Stimulated activated CD8-positive, alpha-beta memory T cell treated with anti-CD3 and anti-CD28 coated beads, Interleukin-15, amount 100 ng/mL, for 1 hour (primary cell): ENCODE results near the gene CSMD2.
"Not testable (repeated sequence)": the region's sequence is repeated elsewhere in the genome, so short reads cannot be mapped to it uniquely, and the experiment has no call there.

Experiments used
- DNase-seq: peaks from one replicate; pipeline ENCODE4 v3.0.0-alpha.2; 2020; ENCODE audit warnings: low read depth

Gene CSMD2

GRCh38 chr1:34164771-34165391 is at the start of gene CSMD2:
Gene CSMD2 (minus strand): TSS chr1:34165230. CDS start chr1:34165097, 133 bp downstream.
- no peak for DNase-seq

GRCh38 chr1:34213956-34214355 is 48.9 kb upstream of the CSMD2 start:
- no peak for DNase-seq

- no peak for DNase-seq
Observed at GRCh38 chr1:34212673-34213072, 47.6 kb upstream of the CSMD2 start.

- DNase-seq = no peak
Observed at GRCh38 chr1:34199927-34200326, 34.9 kb upstream of the CSMD2 start.

- DNase-seq = no peak
Observed at GRCh38 chr1:34192621-34193020, 27.6 kb upstream of the CSMD2 start.

- no peak for DNase-seq
Observed at GRCh38 chr1:34190692-34191091, 25.7 kb upstream of the CSMD2 start.

- DNase-seq = no peak
Observed at GRCh38 chr1:34188985-34189384, 24.0 kb upstream of the CSMD2 start.

GRCh38 chr1:34188418-34188817 is 23.4 kb upstream of the CSMD2 start:
- no peak for DNase-seq

GRCh38 chr1:34186741-34187494 is 21.9 kb upstream of the CSMD2 start:
- no peak for DNase-seq

GRCh38 chr1:34183381-34183780 is 18.4 kb upstream of the CSMD2 start:
- not testable (repeated sequence) for DNase-seq

GRCh38 chr1:34178072-34178471 is 13.0 kb upstream of the CSMD2 start:
- DNase-seq = no peak

- no peak for DNase-seq
Observed at GRCh38 chr1:34176830-34177603, 12.0 kb upstream of the CSMD2 start, which contains the start of gene C1orf94. Gene C1orf94 (plus strand): TSS chr1:34176907. CDS start chr1:34177790, 883 bp downstream.

- DNase-seq = no peak
Observed at GRCh38 chr1:34175744-34176143, 10.7 kb upstream of the CSMD2 start.

- DNase-seq = no peak
Observed at GRCh38 chr1:34167389-34167788, 2.4 kb upstream of the CSMD2 start.

- DNase-seq = no peak
Observed at GRCh38 chr1:34166625-34167361, 1.8 kb upstream of the CSMD2 start.

GRCh38 chr1:34166191-34166624 is 1.2 kb upstream of the CSMD2 start:
- DNase-seq = no peak

- no peak for DNase-seq
Observed at GRCh38 chr1:34165422-34165921, 442 bp upstream of the CSMD2 start.

GRCh38 chr1:34163792-34164731 is 968 bp downstream of the CSMD2 start:
- DNase-seq = no peak

- no peak for DNase-seq
Observed at GRCh38 chr1:34162852-34163766, 1.9 kb downstream of the CSMD2 start.

GRCh38 chr1:34156739-34157138 is 8.3 kb downstream of the CSMD2 start:
- DNase-seq = no peak
